ENCODE results near the gene SMYD3.
"Not testable (repeated sequence)": the region's sequence is repeated elsewhere in the genome, so short reads cannot be mapped to it uniquely, and the experiment has no call there.

SMYD3 gene

DNA sequence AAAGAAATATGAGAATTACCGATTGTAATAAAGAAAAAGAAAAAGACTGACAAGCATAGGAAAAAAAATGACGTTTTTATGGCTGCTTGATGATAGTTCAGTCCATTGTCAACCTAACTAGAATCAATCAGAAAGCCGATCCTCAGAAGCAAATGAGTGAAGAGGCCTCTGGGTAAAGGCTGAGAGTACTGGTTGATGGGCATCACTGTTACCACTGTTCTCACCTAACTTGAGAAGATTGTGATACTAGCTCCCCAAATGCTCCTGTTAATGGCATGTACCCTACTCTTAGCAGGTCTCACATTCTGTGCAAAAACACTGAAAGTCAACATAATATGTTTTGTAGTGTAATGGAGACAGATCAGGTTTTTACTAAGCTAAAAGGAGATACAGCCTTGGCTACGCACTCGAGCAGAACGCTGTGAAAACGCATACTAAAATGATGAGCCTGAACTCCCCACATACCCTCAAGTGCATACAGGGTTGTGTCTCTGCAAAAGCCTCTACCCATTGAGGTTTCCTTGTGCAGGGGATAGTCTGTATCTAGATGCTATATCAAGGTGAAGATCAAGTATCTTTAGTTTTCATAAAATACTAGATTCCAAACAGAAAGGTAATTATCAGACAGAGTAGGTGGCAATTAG lies 554.6 kb downstream of the SMYD3 start:
- no peak for DNase-seq (ENCODE audit: low spot score)

DNA sequence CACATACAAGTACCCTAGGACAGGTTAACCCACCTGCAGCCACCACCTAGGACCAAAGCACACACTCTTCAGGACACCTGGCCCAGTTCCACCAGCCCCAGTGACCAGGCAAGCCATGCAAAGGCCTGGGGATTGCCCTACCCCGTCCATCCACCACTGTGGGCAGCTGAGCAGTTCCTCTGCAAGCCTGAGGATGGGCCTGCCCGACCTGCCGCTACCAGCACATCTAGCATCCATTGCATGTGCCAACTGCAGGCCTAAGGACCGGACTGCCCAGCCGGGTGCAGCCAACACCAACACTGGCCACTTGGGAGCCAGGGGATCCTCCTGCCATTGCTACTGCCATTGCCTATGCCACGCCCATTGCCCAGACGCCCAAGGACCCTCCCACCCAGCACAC lies 558.3 kb downstream of the SMYD3 start:
- no peak for DNase-seq (ENCODE audit: low spot score)

GRCh38 chr1:245946905-245947304 lies 560.2 kb downstream of the SMYD3 start:
- no peak for DNase-seq (ENCODE audit: low spot score)

- DNase-seq (ENCODE audit: low spot score), result not testable (repeated sequence)
These were observed 561.9 kb downstream of the SMYD3 start for GRCh38 chr1:245945136-245945535.

GRCh38 chr1:245942856-245943255 lies 564.2 kb downstream of the SMYD3 start:
- DNase-seq (ENCODE audit: low spot score), result no peak

DNA sequence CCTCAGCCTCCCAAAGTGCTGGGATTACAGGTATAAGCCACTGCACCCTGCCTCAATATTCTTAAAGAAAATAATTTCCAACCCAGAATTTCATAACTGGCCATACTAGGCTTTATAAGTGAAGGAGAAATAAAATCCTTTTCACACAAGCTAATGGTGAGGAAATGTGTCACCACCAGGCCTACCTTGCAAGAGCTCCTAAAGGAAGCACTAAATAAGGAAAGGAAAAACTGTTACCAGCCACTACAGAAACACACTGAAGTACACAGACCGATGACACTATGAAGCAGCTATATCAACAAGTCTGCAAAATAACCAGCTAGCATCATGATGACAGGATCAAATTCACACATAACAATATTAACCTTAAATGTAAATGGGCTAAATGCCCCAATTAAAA lies 565.3 kb downstream of the SMYD3 start:
- not testable (repeated sequence) for DNase-seq (ENCODE audit: low spot score)

GRCh38 chr1:245939756-245940345 lies 567.2 kb downstream of the SMYD3 start:
- DNase-seq (ENCODE audit: low spot score), result no peak

- DNase-seq (ENCODE audit: low spot score), result no peak
These were observed 569.0 kb downstream of the SMYD3 start for GRCh38 chr1:245938046-245938435.

- DNase-seq (ENCODE audit: low spot score), result no peak
These were observed 569.6 kb downstream of the SMYD3 start for GRCh38 chr1:245937316-245938045.

- no peak for DNase-seq (ENCODE audit: low spot score)
These were observed 572.7 kb downstream of the SMYD3 start for GRCh38 chr1:245934409-245934808.

DNA sequence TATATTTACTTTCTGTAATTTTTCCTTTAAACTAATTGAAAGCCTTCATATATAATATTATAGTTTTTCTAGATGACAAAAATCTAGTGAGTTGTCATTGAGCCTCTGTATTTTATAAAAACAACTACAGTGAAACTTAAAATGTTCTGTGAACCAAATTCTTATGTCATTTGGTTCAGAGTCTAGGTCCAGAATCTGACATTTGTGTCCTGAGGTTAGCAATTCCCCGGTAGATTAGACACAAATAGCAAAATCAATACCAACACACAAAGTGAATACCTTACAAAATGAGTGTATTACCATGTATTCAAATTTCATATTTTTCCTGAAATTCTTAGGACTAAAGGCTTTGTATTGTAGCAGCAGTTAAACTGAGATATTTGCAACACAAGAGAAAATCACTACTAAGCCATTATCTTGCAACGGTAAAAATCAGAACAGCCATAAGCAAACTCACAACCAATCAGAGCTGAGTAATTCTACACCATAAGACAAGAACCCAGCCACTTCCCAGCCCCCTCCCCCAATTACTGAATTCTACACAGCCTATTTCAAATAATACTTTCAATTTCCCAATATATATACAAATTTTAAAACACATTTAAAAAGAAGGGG lies 573.5 kb downstream of the SMYD3 start:
- DNase-seq (ENCODE audit: low spot score), result no peak

- DNase-seq (ENCODE audit: low spot score), result no peak
These were observed 574.6 kb downstream of the SMYD3 start for GRCh38 chr1:245932302-245932972.

GRCh38 chr1:245931450-245931849 lies 575.6 kb downstream of the SMYD3 start:
- DNase-seq (ENCODE audit: low spot score), result no peak

- no peak for DNase-seq (ENCODE audit: low spot score)
These were observed 577.9 kb downstream of the SMYD3 start for GRCh38 chr1:245929224-245929623.

- DNase-seq (ENCODE audit: low spot score), result no peak
These were observed 580.2 kb downstream of the SMYD3 start for GRCh38 chr1:245926888-245927287.

- DNase-seq (ENCODE audit: low spot score), result no peak
These were observed 583.9 kb downstream of the SMYD3 start for GRCh38 chr1:245923215-245923614.

- DNase-seq (ENCODE audit: low spot score), result peak; percentile 1
These were observed 585.7 kb downstream of the SMYD3 start for GRCh38 chr1:245921417-245921816.

GRCh38 chr1:245917403-245917802 lies 589.7 kb downstream of the SMYD3 start:
- DNase-seq (ENCODE audit: low spot score), result no peak

DNA sequence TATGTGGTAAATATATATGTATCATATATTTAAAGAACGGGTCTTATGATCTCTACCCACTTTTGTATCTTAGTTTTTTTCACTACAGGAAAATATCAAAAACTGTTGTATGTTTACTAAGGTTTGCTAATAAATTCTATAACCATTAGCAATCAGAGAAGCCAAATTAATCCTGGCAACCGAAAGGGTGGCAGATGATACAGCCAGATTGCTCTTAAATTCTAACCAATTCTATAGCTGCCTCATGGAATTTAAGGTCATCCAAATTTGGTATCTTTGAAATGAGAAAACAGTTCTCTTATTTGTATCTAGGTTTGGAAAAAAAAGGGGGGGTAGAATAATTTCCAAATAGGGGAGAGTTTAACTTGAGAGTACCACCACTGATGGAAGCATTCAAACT lies 591.2 kb downstream of the SMYD3 start:
- no peak for DNase-seq (ENCODE audit: low spot score)

DNA sequence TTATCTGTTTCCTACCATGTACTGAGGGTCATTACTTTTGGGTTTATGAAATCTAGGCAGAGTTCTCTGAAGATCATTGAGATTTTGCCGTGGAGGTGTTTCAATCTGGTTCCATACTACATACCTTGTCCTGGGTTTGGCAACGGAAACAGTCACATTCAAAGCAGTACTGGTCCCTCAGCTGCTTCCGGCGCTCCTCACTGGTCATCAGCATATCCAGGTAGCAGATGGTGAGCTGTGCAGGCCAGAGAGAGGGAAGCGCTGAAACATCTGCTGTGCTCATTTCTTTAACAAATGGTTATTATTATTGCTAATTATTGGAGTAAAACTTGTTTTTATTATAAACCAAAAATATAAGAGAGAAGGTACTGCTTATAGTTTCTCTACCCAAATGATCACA lies 591.7 kb downstream of the SMYD3 start:
- no peak for DNase-seq (ENCODE audit: low spot score)

GRCh38 chr1:245908543-245908942 lies 598.5 kb downstream of the SMYD3 start:
- no peak for DNase-seq (ENCODE audit: low spot score)

DNA sequence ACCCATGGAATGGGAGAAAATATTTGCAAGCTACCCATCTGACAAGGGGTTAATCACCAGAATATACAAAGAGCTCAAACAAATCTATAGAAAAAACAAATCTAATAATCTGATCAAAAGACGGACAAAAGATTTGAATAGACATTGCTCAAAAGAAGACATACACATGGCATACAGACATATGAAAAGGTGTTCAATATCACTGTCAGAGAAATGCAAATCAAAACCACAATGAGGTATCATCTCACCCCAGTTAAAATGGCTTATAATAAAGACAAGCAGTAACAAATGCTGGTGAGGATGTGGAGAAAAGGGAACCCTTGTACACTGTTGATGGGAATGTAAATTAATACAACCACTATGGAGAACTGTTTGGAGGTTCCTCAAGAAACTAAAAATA lies 600.9 kb downstream of the SMYD3 start:
- no peak for DNase-seq (ENCODE audit: low spot score)
